HG02870 (cell line): ENCODE results near the gene SS18L1.

Experiments used
- ATAC-seq: cut with Tn5 transposase; IDR thresholded peaks from one replicate; pipeline ENCODE4 v1.9.1; 2021; ENCODE audit warnings: mild to moderate bottlenecking, moderate library complexity; ENCODE audit not compliant: unreplicated experiment

Gene SS18L1

DNA sequence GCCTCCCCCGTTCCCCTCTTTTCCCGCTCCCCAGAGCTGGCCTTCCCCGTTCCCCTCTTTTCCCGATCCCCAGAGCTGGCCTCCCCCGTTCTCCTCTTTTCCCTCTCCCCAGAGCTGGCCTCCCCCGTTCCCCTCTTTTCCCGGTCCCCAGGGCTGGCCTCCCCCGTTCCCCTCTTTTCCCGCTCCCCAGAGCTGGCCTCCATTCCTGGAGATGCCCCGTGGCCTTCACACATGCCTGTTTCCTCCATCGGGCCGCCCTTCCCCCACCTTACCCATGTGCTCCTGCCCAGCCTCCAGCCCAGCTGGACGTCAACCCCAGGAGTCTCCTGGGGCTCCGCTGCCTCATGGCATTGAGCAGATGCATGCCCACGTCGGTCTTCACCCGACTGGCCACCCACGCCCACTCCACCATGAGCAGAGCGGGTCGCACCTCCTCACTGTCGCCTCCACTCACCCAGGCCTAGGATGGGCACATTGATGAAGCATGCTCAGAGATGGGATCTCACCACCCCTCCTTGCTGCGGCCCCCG, 8.3 kb downstream of the SS18L1 start:
- ATAC-seq, result no peak

DNA sequence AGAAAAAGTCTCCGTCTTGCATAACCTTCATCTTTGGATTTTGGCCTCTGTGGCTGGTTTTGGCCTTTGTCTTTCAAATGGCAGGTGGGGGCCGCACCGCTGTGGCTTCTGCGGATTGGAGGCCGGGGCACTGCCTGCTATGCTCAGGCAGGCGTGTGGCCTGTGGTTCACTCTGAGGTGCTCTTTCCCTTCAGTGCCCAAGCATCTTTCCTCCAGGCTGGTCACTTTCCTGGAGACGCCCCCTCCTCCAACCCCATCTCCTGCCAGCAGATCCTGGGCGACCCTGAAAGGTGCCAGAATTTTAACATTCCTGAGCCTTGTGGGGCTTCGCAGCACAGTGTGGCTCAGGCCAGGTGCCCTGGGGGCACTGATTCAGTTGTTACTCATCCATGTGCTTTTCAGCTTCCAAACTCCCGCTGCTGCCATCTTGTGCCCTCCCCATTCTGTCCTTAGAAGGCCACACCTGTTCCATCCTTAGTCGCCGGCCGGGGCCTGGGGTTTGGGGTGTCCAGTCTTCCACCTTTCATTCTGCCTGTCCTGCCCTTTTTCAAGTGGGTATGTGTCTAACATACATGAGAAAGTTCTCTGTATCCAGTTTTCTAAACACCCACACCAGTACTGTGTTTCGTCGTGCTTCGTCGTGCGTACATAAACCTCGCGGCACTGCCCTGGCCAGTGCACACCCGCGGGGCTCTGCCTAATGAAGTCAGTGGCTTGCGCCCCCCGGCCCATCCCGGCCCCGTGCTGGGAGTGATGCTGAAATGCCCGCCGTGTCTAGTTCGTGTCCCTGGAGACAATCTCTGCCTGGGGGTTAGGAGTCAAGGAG, 12.1 kb downstream of the SS18L1 start:
- ATAC-seq, result no peak

DNA sequence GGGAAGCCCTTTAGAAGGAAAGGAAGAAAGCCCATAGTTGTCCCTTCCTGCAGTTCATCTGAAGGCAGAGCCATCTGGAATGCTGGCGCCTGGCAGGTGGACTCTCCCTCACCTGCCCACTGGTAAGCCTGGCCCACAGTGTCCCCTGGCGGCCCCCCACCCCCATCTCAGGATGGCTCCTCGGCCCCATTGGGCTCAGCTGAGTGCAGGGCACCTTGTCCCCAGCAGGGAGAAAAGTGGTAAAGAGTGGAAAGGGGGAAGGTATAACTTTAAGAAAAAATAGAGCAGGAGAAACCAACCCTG, 12.6 kb downstream of the SS18L1 start:
- ATAC-seq, result no peak

- ATAC-seq, result peak; percentile 57
Observed at GRCh38 chr20:62156592-62157386, 13.2 kb downstream of the SS18L1 start.

DNA sequence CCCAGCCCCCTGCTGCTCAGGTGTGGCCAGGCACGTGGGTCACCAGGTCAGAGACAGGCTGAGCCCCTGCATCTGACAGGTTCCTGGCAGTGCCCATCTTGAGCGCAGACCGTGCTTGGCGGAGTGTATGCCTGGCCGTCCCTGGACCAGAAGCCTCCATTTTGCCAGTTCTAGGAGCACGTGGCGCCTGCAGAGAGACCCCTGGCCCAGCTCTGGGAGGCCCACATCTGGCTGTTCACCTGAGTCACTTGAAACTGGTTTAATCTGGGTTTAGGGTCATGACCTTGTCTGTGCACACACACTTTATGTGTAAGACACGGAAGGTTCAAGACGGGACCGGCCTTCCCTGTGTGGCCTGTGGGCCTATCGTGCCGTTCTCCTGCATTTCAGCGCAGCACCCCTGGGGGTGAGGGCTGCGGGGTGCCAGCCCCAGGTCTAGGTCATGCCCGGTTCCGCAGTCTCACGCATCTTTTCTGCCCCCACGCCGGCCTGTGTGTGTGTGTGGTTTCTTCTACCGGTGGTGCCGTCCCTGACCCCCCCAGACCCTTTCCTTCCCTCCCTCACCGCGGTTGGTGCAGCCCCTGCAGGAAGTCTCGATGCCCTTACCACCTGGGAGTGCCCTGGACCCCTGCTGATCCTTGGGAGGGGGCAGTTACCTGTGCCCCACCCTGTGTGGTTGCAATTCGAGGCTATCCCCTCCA, 14.0 kb downstream of the SS18L1 start:
- ATAC-seq, result no peak

- no peak for ATAC-seq
Observed at GRCh38 chr20:62158088-62158400, 14.5 kb downstream of the SS18L1 start.

- ATAC-seq, result no peak
Observed at GRCh38 chr20:62158541-62158940, 15.0 kb downstream of the SS18L1 start.

DNA sequence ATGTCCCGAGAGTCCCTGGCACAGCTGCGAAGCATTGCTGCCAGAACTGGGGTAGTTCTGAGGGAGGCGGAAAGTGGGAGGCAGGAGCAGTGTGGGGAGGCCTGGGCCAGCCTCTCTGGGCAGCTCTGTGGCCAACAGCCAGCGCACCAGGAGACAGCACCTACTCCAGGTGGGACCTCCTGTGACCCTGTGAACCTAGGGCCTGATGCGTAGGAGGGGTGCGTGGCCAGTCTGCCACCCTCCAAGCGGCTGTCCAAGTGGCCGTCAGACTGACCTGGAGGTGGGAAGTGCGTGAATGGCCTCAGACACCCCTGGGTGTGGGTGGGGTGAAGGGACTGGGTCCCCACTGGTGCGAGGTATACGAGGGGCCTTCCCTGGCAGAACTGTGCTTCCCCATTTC, 15.5 kb downstream of the SS18L1 start:
- no peak for ATAC-seq

- ATAC-seq, result no peak
Observed at GRCh38 chr20:62159839-62160238, 16.3 kb downstream of the SS18L1 start.

DNA sequence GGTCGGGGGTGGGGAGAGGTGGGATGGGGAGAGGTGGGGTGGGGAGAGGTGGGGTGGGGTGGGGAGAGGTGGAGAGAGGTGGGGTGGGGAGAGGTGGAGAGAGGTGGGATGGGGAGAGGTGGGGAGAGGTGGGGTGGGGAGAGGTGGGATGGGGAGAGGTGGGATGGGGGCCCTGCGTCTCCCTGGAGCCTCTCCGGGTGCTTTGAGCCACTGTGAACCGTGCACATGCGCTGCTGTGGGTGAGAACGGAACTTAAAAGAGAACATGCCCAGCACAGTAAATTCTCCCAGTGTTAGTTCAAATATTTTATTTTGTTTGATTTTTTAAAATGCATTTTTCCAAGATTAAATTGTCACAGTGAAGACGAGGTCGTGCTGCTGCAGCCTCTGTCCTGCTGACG, 16.7 kb downstream of the SS18L1 start:
- no peak for ATAC-seq

DNA sequence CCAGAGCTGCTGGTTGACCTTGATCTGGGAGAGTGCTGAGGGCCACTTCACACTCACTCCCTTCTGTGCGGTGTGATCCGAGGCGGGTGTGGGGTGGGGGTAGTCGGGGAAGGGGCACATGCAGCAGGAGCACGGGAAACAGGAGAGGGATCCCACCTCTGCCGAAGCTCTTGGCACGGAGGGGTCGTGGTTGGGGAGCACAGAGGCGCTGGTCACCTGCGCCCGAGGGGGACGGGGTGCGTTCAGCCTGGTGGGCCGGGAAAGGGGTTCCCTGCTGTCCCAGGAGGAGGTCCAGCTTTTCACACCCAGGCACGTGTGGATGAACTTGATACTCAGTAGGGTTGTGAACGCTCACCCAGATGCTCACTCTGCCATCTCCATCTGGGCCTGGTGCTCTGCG, 17.3 kb downstream of the SS18L1 start:
- ATAC-seq, result no peak

GRCh38 chr20:62161347-62161746, 17.8 kb downstream of the SS18L1 start:
- no peak for ATAC-seq

DNA sequence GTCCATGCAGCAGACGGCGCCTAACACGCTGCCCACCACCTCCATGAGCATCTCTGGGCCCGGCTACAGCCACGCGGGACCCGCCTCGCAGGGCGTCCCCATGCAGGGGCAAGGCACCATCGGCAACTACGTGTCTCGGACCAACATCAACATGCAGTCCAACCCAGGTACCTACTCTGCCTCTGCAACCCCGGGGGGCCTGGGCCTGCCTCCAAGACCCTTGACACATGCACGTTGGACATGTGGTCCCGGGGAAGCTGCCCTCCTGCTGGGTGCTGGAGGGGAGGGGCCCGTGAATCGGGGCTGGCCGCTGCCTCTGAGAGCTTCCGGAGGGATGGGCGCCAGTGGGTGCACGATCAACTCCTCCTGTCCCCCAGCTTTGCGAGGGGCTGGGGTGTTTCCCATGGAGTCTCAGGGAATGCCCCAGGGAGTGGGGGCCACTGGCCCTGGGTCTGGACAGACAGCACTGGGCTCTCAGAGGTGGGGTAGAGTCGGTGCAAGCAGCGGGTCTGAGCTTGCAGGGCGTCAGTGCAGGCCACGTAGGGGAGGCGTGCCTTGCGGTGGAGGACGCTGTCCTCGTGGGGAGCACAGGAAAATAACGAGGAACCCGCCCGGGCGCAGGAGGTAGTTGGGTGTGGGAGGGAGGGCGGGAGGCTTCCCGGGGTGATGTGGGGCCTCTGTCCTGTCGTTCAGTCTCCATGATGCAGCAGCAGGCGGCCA, 19.4 kb downstream of the SS18L1 start:
- ATAC-seq, result no peak

- no peak for ATAC-seq
Observed at GRCh38 chr20:62163485-62163865, 19.9 kb downstream of the SS18L1 start.

DNA sequence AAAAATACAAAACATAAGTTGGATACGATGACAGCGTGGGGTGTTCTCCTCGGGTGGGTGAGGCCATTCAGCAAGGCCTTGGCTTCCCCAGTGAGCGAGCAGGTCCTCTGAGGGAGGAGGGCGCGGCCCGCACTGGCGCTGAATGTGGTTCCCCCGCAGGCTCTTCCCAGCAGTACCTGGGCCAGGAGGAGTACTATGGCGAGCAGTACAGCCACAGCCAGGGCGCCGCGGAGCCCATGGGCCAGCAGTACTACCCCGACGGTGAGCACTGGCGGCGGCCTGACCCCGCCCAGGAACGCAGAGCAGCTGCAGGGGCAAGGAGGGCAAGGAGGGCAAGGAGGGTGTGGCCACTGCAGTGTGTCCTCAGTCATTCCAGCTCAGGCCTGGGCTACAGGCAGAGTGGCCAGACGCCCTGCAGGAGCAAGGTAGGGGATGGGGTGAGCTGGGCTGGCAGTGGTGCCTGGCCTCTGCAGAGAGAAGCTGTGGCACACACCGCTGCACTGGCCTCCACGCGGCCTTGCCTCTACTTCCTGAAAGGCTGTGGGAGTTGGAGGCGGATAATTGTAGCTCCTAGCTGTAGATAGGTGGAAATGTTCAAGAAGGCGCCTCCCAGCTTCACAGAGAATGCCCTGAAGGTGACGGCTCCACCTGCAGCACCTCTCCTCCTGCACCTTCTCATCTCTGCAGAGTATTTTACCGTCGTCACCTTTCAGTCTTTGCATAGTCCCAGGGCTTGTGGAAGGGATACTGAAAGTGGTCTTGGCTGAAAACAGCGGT, 20.6 kb downstream of the SS18L1 start:
- no peak for ATAC-seq

DNA sequence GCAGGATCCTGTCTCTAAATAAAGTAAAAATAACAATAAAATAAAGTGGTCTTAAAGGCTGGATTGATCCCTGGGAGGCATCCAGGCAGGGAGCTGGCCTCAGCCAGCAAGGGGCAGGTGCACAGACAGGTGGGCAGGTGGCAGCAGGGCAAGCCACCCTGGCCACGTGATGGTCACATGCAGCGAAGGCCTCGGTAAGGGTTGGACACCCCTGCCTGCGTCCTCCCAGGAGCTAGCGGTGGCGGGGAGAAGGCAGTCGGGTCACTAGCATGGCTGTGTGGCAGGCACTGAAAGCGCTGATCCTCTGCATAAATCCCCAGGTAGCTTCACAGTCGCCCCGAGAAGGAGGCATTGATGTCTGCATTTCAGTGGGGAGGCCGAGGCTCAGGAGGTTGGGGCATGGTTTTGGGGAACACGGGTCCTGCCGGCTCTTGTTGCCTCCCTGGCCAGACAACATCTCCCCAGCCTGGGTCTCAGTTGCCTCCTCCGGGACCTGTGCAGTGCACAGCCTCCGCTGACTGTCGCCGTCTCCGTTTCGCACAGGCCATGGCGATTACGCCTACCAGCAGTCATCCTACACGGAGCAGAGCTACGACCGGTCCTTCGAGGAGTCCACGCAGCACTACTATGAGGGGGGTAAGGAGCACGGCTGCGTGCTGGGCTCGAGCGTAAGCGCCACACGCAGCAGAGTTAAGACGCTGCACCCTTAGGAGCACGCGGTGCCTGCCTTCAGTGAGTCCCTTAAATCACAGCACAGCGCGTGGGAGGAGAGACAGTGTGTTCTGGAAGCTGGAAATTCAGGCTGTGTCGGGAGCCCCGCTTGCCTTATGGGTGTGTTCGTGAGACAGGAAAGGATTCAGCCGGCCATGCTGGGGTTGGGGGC, 21.6 kb downstream of the SS18L1 start:
- no peak for ATAC-seq

DNA sequence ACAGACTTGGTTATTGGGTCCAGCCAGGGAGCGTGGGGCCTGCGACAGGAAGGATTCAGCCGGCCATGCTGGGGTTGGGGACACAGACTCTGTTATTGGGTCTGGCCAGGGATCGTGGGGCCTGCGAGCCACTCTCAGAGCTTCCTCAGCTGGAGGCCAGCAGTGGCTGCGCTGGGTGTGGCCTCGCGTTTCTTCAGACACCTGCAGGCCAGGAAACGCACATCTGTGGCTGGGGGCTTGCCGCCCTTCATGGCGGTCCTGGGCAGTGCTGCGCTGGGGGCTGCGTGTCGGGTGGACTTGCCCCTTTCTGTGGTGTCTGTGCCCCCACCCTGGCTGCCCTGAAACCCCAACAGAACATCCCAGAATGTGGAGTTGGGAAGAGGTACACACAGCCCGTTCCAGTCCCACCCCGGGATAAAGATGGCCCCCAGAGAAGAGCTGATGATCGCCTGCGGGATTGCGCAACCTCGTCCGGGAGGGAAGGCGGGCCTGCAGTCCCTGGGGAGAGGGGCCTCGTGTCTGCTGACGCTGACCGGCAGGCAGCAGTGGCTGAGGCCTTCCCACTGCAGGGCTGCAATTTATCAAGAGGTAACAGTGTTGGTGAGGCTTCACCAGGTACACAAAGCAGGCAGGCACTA, 22.3 kb downstream of the SS18L1 start:
- ATAC-seq, result no peak

GRCh38 chr20:62167474-62167873, 23.9 kb downstream of the SS18L1 start:
- ATAC-seq, result no peak

GRCh38 chr20:62168061-62168460, 24.5 kb downstream of the SS18L1 start:
- no peak for ATAC-seq
